Progenitor cell of endocrine pancreas (in vitro differentiated cells): Measurements from ENCODE around the gene ADAMTS2. TPM values are rescaled to one million over a fixed set of nuclear protein-coding genes. Genes with fewer than 3 reads are reported as not detected.

Source experiments
- DNase-seq: peaks from one replicate; pipeline ENCODE4 v3.0.0; 2021; ENCODE audit warnings: low spot score; ENCODE audit not compliant: unreplicated experiment
- H3K27ac Mint-ChIP-seq: 2 replicates; pipeline ENCODE4 v1.8.0; 2021; ENCODE audit warnings: mild to moderate bottlenecking, moderate library complexity, mixed read lengths
- H3K27me3 Mint-ChIP-seq: 2 replicates; pipeline ENCODE4 v1.8.0; 2021; ENCODE audit warnings: mixed read lengths
- H3K36me3 Mint-ChIP-seq: 2 replicates; pipeline ENCODE4 v1.8.0; 2022; ENCODE audit warnings: mixed read lengths; ENCODE audit not compliant: insufficient read depth
- H3K4me1 Mint-ChIP-seq: 2 replicates; pipeline ENCODE4 v1.8.0; 2021; ENCODE audit warnings: low read depth, mixed read lengths
- H3K4me3 Mint-ChIP-seq: 2 replicates; pipeline ENCODE4 v1.8.0; 2021; ENCODE audit warnings: low read depth, mild to moderate bottlenecking, moderate library complexity, mixed read lengths
- H3K9me3 Mint-ChIP-seq: 2 replicates; pipeline ENCODE4 v1.8.0; 2021; ENCODE audit warnings: low read depth, mixed read lengths
- total RNA-seq: library from RNA; stranded (reverse); gene quantifications from 2 replicates; pipeline ENCODE4 v1.2.1, GENCODE V29; 2021
- TF ChIP-seq, protein P1 (sequence below): fragments of 200-600 bp; sonication (generic); IDR thresholded peaks from one replicate; pipeline ENCODE4 v1.5.0; 2021; ENCODE audit warnings: antibody characterized with exemption, mild to moderate bottlenecking; ENCODE audit not compliant: unreplicated experiment

The ADAMTS2 gene
- total RNA-seq, 1 donor from 2014 or later = 2.5 TPM

DNA sequence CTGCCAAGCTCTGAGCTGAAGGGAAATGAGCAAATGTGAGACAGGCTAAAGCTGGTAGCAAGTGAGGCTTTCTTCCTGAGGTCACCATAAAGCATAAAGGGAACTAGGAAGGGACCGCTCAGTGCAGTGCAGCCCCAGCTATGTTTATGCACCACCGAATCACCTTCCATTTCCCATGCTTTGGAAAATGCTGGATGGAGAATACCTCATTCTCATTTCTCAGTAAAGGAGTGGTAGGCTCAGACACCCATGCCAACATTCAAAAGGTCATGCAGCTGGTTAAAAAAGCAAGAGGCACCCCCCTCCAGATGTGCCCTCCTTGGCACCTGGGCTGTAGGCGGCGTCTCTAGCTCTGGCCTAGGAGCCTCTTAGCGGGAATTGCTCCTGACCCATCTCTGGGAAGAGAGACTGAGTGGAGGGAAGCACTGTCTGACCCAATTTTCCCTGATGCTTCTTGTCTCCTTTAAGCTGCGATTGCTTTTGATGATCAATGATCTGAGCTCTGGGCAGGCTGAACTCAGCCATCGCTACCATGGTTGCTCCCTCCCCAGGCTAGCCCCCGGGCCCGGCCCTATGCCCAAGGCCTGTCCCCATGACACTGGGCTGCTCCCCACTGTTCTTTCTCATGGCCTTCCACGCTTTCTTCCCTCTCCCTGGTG lies 226.4 kb downstream of the ADAMTS2 start:
- Mint-ChIP-seq H3K4me3 (no peak overlapping the region), H3K4me1 (no peaks in the 10 kb centered on the region), H3K9me3 (peaks cover 27% of the 10 kb centered on the region)

DNA sequence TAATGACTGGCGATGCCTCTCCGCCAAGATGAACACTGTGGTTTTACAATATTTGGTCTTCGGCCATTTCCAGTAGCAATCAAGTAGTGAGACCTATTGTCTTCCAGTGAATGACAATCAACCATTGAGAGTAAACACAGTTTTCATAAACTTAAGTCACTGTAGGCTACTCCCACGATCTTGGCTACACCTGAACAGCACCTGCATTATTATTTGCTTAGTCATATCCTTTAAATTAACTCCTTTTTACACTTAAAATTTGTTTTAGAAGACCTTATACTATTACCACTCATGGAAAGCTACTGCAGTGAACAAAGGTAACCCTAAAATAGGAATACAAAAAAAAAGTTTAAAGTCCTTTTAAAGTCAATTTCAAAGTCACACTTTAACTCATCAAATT lies 226.9 kb downstream of the ADAMTS2 start:
- Mint-ChIP-seq H3K36me3 (peaks cover 2% of the 10 kb centered on the region), H3K27me3 (no peaks in the 10 kb centered on the region), H3K27ac (no peak overlapping the region), H3K4me1 (no peaks in the 10 kb centered on the region), H3K4me3 (no peak overlapping the region), H3K9me3 (peaks cover 33% of the 10 kb centered on the region)
- TF ChIP-seq, protein P1, sequence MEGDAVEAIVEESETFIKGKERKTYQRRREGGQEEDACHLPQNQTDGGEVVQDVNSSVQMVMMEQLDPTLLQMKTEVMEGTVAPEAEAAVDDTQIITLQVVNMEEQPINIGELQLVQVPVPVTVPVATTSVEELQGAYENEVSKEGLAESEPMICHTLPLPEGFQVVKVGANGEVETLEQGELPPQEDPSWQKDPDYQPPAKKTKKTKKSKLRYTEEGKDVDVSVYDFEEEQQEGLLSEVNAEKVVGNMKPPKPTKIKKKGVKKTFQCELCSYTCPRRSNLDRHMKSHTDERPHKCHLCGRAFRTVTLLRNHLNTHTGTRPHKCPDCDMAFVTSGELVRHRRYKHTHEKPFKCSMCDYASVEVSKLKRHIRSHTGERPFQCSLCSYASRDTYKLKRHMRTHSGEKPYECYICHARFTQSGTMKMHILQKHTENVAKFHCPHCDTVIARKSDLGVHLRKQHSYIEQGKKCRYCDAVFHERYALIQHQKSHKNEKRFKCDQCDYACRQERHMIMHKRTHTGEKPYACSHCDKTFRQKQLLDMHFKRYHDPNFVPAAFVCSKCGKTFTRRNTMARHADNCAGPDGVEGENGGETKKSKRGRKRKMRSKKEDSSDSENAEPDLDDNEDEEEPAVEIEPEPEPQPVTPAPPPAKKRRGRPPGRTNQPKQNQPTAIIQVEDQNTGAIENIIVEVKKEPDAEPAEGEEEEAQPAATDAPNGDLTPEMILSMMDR = no peak
- DNase-seq = no peak

More for the DNA sequence above, 226.4 kb downstream of the ADAMTS2 start:
- TF ChIP-seq, protein P1 = no peak
- H3K27me3 Mint-ChIP-seq = no peaks in the 10 kb centered on the region
- no peak overlapping the region for H3K27ac Mint-ChIP-seq
- peaks cover 2% of the 10 kb centered on the region for H3K36me3 Mint-ChIP-seq
- DNase-seq = no peak

DNA sequence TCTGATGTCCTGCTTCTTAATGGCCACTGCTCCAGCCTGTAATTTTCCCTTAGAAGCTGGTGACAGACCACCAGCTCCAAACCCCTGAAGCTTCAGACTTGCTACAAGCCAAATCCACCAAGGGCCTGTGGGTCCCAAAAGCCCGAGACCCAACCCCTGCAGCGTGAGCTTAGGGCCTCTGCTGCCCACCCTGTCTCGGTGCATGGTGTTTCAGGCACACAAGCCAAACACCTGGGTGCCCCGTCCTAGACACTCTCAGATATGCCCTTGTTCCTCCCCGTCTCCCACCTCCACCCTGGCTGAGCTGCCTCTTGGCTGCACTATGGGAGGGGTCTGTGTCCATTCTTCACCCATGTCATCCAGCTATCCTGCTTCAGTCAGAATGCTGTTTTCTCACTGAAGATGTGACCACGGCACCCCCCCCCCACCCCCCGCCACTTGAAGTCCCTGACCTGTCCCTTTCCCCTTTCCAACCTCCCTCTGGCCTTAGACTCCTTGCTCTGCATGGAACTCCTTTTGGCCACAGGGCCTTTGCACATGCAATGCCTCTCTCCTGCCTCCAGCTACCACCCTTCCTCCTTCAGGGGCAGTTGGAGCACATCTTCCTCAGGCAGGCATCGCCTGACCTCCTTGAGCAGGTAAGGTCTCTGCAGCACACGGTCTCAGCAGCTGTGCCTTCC lies 229.3 kb downstream of the ADAMTS2 start:
- Mint-ChIP-seq H3K36me3 (peaks cover 2% of the 10 kb centered on the region), H3K9me3 (peaks cover 46% of the 10 kb centered on the region), H3K27ac (no peak overlapping the region)

DNA sequence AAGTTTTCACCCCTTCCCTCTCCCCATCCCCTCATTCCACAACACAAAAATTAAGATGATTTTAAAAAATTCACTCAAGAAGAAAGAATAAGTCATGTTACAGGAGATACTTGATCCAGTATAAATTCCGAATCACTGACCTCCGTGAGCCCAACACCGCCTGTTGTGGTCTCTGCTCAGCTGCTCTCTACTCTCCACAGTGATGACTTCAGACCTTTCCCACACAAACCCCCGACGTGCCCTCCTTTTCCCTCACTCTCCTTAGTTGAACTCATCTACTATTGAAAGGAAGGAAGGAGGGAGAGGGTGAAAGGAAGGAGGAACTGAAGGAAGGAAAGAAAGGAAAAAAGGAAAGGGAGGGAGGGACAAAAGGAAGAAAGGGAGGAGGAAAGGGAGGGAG lies 230.0 kb downstream of the ADAMTS2 start:
- peaks cover 2% of the 10 kb centered on the region for H3K36me3 Mint-ChIP-seq
- no peaks in the 10 kb centered on the region for H3K27me3 Mint-ChIP-seq
- H3K4me1 Mint-ChIP-seq = no peaks in the 10 kb centered on the region
- TF ChIP-seq, protein P1 = no peak
- no peak for DNase-seq
- no peak overlapping the region for H3K27ac Mint-ChIP-seq
- no peak overlapping the region for H3K4me3 Mint-ChIP-seq
- H3K9me3 Mint-ChIP-seq = peaks cover 51% of the 10 kb centered on the region

More for the DNA sequence above, 229.3 kb downstream of the ADAMTS2 start:
- no peak overlapping the region for H3K4me3 Mint-ChIP-seq
- TF ChIP-seq, protein P1 = no peak
- no peak for DNase-seq
- no peaks in the 10 kb centered on the region for H3K4me1 Mint-ChIP-seq
- H3K27me3 Mint-ChIP-seq = no peaks in the 10 kb centered on the region

DNA sequence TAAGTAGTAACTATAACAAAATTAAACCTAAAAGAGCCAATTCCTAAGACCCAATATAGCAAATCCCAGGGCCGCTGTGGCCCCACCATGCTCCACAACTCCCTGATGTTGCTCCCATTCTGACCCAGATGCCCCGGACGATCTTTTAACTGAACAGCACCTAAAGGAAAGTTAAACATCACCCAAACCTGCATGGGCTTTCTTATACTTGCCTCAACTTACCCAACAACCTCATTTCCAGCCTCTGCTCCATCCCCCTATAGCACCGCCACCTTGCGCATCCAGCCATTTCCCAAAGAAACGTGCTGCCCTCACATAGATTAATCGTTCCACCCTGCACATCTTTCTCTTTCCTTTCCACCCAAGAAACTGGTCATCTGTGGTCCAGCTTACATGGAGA lies 230.5 kb downstream of the ADAMTS2 start:
- Mint-ChIP-seq H3K4me3 (no peak overlapping the region), H3K36me3 (no peaks in the 10 kb centered on the region), H3K27me3 (no peaks in the 10 kb centered on the region), H3K27ac (no peak overlapping the region), H3K4me1 (no peaks in the 10 kb centered on the region), H3K9me3 (peaks cover 46% of the 10 kb centered on the region)
- TF ChIP-seq, protein P1 = no peak
- no peak for DNase-seq
